ENCODE results near the gene KRTAP5-8.

- TF ChIP-seq POLR2A (IDR thresholded peaks at IDR 0.05; ENCODE audit: low read length) (no peak), GATA1 (IDR thresholded peaks at IDR 0.05; ENCODE audit: low read depth, low read length) (no peak)
Measured at GRCh38 chr11:71519546-71519945, 18.3 kb upstream of the KRTAP5-8 start.
